ENCODE results near the gene TRAK2. TPM values are rescaled to one million over a fixed set of nuclear protein-coding genes. Genes with fewer than 3 reads are reported as not detected.

Gene TRAK2
- total RNA-seq, 4 donors from 2014 or later = 30.2 to 48.3 (median 34.8) TPM

DNA sequence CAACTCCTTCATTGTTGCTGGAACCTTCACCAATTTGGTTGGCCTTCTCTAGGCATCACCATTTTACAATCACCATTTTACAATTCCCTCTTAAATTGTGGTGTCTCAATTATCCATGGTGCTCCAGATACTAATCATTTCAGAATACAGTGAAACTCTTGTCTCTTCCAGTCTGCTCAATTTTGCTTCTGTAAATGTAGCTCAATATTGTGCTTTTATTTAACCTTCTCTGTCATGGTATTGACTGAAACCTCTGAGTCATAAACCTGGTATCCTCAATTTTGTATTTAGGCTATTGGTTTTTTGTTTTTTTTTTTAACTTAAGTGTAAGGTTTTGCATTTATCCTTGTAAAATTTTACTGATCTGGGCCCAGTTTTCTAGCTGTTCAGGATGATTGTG lies 16.4 kb upstream of the TRAK2 start:
- no peak overlapping the region for H3K27ac ChIP-seq
- H3K4me3 ChIP-seq = no peak overlapping the region
- H3K27me3 ChIP-seq = no peaks in the 10 kb centered on the region
- H3K9me3 ChIP-seq = no peaks in the 10 kb centered on the region
- peaks cover 0 to 91% (median 0%) of the 10 kb centered on the region in 3 donors for H3K36me3 ChIP-seq
- DNase-seq (ENCODE audit: low spot score in 2 of 2) = no peak
- TF ChIP-seq, protein P1, sequence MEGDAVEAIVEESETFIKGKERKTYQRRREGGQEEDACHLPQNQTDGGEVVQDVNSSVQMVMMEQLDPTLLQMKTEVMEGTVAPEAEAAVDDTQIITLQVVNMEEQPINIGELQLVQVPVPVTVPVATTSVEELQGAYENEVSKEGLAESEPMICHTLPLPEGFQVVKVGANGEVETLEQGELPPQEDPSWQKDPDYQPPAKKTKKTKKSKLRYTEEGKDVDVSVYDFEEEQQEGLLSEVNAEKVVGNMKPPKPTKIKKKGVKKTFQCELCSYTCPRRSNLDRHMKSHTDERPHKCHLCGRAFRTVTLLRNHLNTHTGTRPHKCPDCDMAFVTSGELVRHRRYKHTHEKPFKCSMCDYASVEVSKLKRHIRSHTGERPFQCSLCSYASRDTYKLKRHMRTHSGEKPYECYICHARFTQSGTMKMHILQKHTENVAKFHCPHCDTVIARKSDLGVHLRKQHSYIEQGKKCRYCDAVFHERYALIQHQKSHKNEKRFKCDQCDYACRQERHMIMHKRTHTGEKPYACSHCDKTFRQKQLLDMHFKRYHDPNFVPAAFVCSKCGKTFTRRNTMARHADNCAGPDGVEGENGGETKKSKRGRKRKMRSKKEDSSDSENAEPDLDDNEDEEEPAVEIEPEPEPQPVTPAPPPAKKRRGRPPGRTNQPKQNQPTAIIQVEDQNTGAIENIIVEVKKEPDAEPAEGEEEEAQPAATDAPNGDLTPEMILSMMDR (IDR thresholded peaks at IDR 0.05) = no peak
- TF ChIP-seq EP300 (IDR thresholded peaks at IDR 0.05) (no peak), POLR2A (IDR thresholded peaks at IDR 0.05) (no peak)
- H3K4me1 ChIP-seq = peaks cover 0 to 11% (median 0%) of the 10 kb centered on the region in 4 donors

DNA sequence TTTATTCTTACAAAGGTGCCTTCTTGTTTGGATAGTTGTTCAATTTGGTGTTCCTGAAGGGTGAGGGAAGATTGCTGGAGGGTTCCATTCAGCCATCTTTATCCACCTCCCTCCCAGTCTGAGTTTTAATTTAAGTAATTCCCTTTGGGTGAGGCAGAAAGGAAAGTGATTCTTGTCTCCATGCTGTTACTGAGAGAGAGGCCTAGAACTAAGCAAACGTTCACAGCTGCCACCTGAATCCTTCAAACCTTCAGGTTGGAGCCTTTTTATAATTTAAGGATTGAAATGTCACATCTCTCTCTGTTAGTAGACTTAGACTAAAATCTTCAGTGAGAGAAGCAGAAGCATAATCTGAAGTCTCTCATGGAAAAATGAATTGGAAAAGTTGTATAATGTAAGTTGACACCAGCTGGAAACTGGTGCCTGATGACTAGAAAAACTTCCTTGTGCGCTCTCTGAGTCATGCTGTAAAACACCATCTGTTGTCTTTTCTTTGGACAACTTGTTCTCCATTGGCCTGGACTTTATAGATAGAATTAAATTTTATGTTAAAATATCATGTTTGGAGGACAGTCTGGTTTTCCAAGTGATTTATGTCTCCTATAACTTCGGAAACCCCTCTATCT lies 14.9 kb upstream of the TRAK2 start:
- no peak for DNase-seq (ENCODE audit: low spot score in 2 of 2)
- no peak overlapping the region for H3K4me3 ChIP-seq
- 61 to 71% methylated on average over 3 of the region's 3 CpGs for WGBS, 2 donors
- H3K4me1 ChIP-seq = peaks cover 0 to 11% (median 0%) of the 10 kb centered on the region in 4 donors
- H3K36me3 ChIP-seq = peaks cover 0 to 89% (median 0%) of the 10 kb centered on the region in 3 donors
- peak overlapping the region in 3 of 4 donors; percentile 0 to 41 (median 35) for H3K27ac ChIP-seq
- TF ChIP-seq, protein P1 (IDR thresholded peaks at IDR 0.05) = no peak
- TF ChIP-seq EP300 (IDR thresholded peaks at IDR 0.05) (peak in 1 of 2 donors; percentile 10), POLR2A (IDR thresholded peaks at IDR 0.05) (no peak)
- peaks cover 0 to 5% (median 0%) of the 10 kb centered on the region in 4 donors for H3K9me3 ChIP-seq
- no peaks in the 10 kb centered on the region for H3K27me3 ChIP-seq

DNA sequence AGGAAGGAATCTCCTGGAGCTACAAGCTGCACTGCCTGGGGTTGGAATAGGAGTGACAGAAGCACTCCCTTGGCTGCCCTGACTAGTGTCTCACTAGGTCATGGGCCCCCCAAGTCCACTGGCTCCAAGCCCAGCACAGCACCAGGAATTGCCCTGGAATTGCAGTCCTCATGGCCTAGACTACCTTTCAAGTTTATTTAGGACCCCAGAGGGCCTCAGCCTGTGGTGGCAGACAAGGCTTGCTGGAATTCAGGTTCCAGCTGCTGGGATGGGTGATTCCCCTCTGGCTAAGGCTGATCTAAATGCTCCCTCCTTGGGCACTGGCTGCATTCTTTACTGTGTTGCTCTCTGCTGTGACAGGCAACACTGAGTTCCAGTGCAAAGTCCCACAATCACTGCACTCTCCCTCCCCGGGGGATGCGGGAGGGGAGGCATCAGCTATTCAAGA lies 14.3 kb upstream of the TRAK2 start:
- H3K27me3 ChIP-seq = no peaks in the 10 kb centered on the region
- peak in 1 of 2 donors; percentile 13 for DNase-seq (ENCODE audit: low spot score in 2 of 2)
- H3K27ac ChIP-seq = peak overlapping the region in 3 of 4 donors; percentile 0 to 41 (median 35)
- H3K4me1 ChIP-seq = peaks cover 0 to 11% (median 0%) of the 10 kb centered on the region in 4 donors
- H3K9me3 ChIP-seq = peaks cover 0 to 5% (median 0%) of the 10 kb centered on the region in 4 donors
- peaks cover 0 to 89% (median 0%) of the 10 kb centered on the region in 3 donors for H3K36me3 ChIP-seq
- WGBS, 2 donors = 71 to 88% methylated on average over 2 of the region's 2 CpGs
- no peak for TF ChIP-seq EP300 (IDR thresholded peaks at IDR 0.05)
- TF ChIP-seq, protein P1 (IDR thresholded peaks at IDR 0.05) = no peak
- no peak for TF ChIP-seq POLR2A (IDR thresholded peaks at IDR 0.05)
- no peak overlapping the region for H3K4me3 ChIP-seq

DNA sequence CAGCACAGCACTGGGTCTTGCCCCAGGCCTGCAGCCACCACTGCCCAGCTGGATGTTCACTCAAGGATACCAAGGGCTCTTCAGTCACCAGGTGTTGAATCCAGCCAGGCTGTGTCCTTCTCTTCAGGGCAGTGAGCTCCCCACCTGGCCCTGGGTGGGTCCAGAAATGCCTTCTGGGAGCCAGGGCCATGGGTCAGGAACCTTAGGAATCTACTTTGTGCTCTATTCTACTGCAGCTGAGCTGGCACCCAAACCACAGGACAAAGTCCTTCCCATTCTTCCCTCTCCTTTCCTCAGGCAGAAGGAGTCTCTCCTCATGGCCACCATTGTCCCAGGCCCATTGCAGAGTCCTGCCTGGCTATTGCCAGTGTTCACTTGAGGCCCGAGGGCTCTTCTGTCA lies 13.3 kb upstream of the TRAK2 start:
- Histone ChIP-seq H3K27ac (no peak overlapping the region), H3K27me3 (no peaks in the 10 kb centered on the region), H3K36me3 (peaks cover 0 to 90% (median 0%) of the 10 kb centered on the region in 3 donors), H3K4me1 (peaks cover 0 to 11% (median 0%) of the 10 kb centered on the region in 4 donors), H3K9me3 (peaks cover 0 to 5% (median 0%) of the 10 kb centered on the region in 4 donors), H3K4me3 (no peak overlapping the region)
- WGBS, 2 donors = 50 to 90% methylated on average over 1 of the region's 1 CpG
- no peak for DNase-seq (ENCODE audit: low spot score in 2 of 2)
- no peak for TF ChIP-seq POLR2A (IDR thresholded peaks at IDR 0.05)
- TF ChIP-seq EP300 (IDR thresholded peaks at IDR 0.05) = no peak
- TF ChIP-seq, protein P1 (IDR thresholded peaks at IDR 0.05) = no peak

DNA sequence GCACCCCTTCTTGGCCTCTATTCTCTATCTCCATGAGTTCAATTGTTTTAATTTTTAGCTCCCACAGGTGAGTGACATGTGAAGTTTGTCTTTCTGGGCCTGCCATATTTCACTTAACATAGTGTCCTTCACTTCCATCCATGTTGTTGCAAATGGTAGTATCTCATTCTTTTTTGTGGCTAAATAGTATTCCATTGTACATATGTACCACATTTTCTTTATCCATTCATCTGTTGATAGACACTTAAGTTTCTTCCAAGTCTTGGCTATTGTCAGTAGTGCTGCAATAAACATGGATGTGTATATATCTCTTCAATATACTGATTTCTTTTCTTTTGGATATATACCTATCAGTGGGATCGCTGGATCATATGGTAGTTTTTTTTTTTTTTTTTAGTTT lies 9.3 kb upstream of the TRAK2 start:
- peaks cover 0 to 85% (median 0%) of the 10 kb centered on the region in 3 donors for H3K36me3 ChIP-seq
- TF ChIP-seq, protein P1 (IDR thresholded peaks at IDR 0.05) = no peak
- TF ChIP-seq POLR2A (IDR thresholded peaks at IDR 0.05) (no peak), EP300 (IDR thresholded peaks at IDR 0.05) (no peak)
- WGBS, 2 donors = 97 to 100% methylated on average over 1 of the region's 1 CpG
- no peak overlapping the region for H3K27ac ChIP-seq
- H3K27me3 ChIP-seq = no peaks in the 10 kb centered on the region
- no peak overlapping the region for H3K4me3 ChIP-seq
- H3K9me3 ChIP-seq = peaks cover 0 to 5% (median 0%) of the 10 kb centered on the region in 4 donors
- H3K4me1 ChIP-seq = peaks cover 0 to 8% (median 0%) of the 10 kb centered on the region in 4 donors
- DNase-seq (ENCODE audit: low spot score in 2 of 2) = no peak

Data from tibial nerve (tissue), 4 donors.